Mesendoderm (in vitro differentiated cells): ENCODE measurements around the gene CYP2C9. TPM values are rescaled to one million over a fixed set of nuclear protein-coding genes. Genes with fewer than 3 reads are reported as not detected.

Source experiments
- DNase-seq: peaks from one replicate; pipeline ENCODE4 v3.0.0; 2013
- H2AK5ac ChIP-seq: 2 replicates; pipeline ENCODE4 v1.6.1; 2013; ENCODE audit warnings: low read length, inconsistent platforms
- H2BK120ac ChIP-seq: 2 replicates; pipeline ENCODE4 v1.6.1; 2013; ENCODE audit warnings: low read depth, mild to moderate bottlenecking, low read length, moderate library complexity, mixed read lengths
- H2BK15ac ChIP-seq: replicated peaks from 2 replicates; pipeline ENCODE4 v1.6.1; 2013; ENCODE audit warnings: low read depth, mild to moderate bottlenecking, moderate library complexity
- H2BK5ac ChIP-seq: 2 replicates; pipeline ENCODE4 v1.6.1; 2013; ENCODE audit warnings: low read length, inconsistent platforms
- H3K18ac ChIP-seq: 2 replicates; pipeline ENCODE4 v1.6.1; 2013; ENCODE audit warnings: mild to moderate bottlenecking, low read length, mixed read lengths
- H3K23ac ChIP-seq: one replicate; pipeline ENCODE4 v1.6.1; 2013; ENCODE audit warnings: low read length
- H3K27ac ChIP-seq: 2 replicates; pipeline ENCODE4 v1.5.1; 2013; ENCODE audit warnings: low read depth, mild to moderate bottlenecking, inconsistent platforms, low read length, moderate library complexity
- H3K27me3 ChIP-seq: 2 replicates; pipeline ENCODE4 v1.6.1; 2013; ENCODE audit warnings: low read length, control low read depth, mild to moderate bottlenecking, inconsistent platforms; ENCODE audit not compliant: insufficient read depth, poor library complexity
- H3K36me3 ChIP-seq: 2 replicates; pipeline ENCODE4 v1.6.1; 2013; ENCODE audit warnings: low read length, inconsistent platforms; ENCODE audit not compliant: control insufficient read depth, insufficient read depth
- H3K4ac ChIP-seq: one replicate; pipeline ENCODE4 v1.6.1; 2013; ENCODE audit warnings: low read depth, mild to moderate bottlenecking, low read length, moderate library complexity
- H3K4me1 ChIP-seq: 2 replicates; pipeline ENCODE4 v1.6.1; 2013; ENCODE audit warnings: low read depth, low read length, inconsistent platforms; ENCODE audit not compliant: control insufficient read depth
- H3K4me2 ChIP-seq: 2 replicates; pipeline ENCODE4 v1.6.1; 2013; ENCODE audit warnings: low read length
- H3K4me3 ChIP-seq: 2 replicates; pipeline ENCODE4 v1.5.1; 2013; ENCODE audit warnings: mild to moderate bottlenecking, low read length
- H3K56ac ChIP-seq: one replicate; pipeline ENCODE4 v1.6.1; 2013; ENCODE audit warnings: low read length
- H3K79me1 ChIP-seq: 2 replicates; pipeline ENCODE4 v1.6.1; 2013; ENCODE audit warnings: low read length, inconsistent platforms
- H3K79me2 ChIP-seq: 2 replicates; pipeline ENCODE4 v1.6.1; 2013; ENCODE audit warnings: mild to moderate bottlenecking, low read length; ENCODE audit not compliant: control insufficient read depth, insufficient read depth
- H3K9ac ChIP-seq: 2 replicates; pipeline ENCODE4 v1.6.1; 2013; ENCODE audit warnings: low read length, inconsistent platforms
- H4K5ac ChIP-seq: one replicate; pipeline ENCODE4 v1.6.1; 2013; ENCODE audit warnings: low read length
- H4K8ac ChIP-seq: one replicate; pipeline ENCODE4 v1.6.1; 2013; ENCODE audit warnings: low read depth, mild to moderate bottlenecking, control low read depth, low read length, moderate library complexity
- WGBS: extraction: QIAGEN DNeasy Blood & Tissue Kit; methylation state at CpG from one replicate; pipeline ENCODE4 v1.1.7; 2013; ENCODE audit warnings: low lambda C conversion rate, missing lambda C conversion rate; ENCODE audit not compliant: insufficient coverage; ENCODE audit errors: extremely low coverage; 5-methylcytosine and 5-hydroxymethylcytosine counted together
- small RNA-seq: library from polyadenylated mRNA; stranded (forward); fragments of <200 nt; extraction: miRNeasy Mini kit (QIAGEN cat#:217004); gene quantifications from one replicate; pipeline ENCODE3, GENCODE V24; 2013; ENCODE audit not compliant: insufficient read depth

CYP2C9 gene

GRCh38 chr10:95031656-95032055 lies 93.2 kb downstream of the CYP2C9 start:
- H3K27me3 ChIP-seq, result no peaks in the 10 kb centered on the region
- H2AK5ac ChIP-seq, result no peak overlapping the region
- H2BK5ac ChIP-seq, result no peak overlapping the region
- H3K4me2 ChIP-seq, result no peak overlapping the region
- H4K5ac ChIP-seq, result no peak overlapping the region
- H2BK15ac ChIP-seq, result no peak overlapping the region
- H3K4ac ChIP-seq, result no peak overlapping the region
- no peaks in the 10 kb centered on the region for H3K79me1 ChIP-seq
- H3K4me1 ChIP-seq, result no peaks in the 10 kb centered on the region
- H4K8ac ChIP-seq, result no peak overlapping the region
- no peak overlapping the region for H2BK120ac ChIP-seq
- H3K36me3 ChIP-seq, result no peaks in the 10 kb centered on the region
- H3K4me3 ChIP-seq, result no peak overlapping the region
- no peak overlapping the region for H3K18ac ChIP-seq
- H3K27ac ChIP-seq, result no peak overlapping the region
- no peak overlapping the region for H3K9ac ChIP-seq
- no peak overlapping the region for H3K23ac ChIP-seq
- H3K56ac ChIP-seq, result no peak overlapping the region
- no peaks in the 10 kb centered on the region for H3K79me2 ChIP-seq
- DNase-seq, result peak; percentile 22

- no peak overlapping the region for H4K8ac ChIP-seq
- H2BK120ac ChIP-seq, result no peak overlapping the region
- H2BK15ac ChIP-seq, result no peak overlapping the region
- no peaks in the 10 kb centered on the region for H3K36me3 ChIP-seq
- no peak overlapping the region for H4K5ac ChIP-seq
- H3K27me3 ChIP-seq, result no peaks in the 10 kb centered on the region
- no peak overlapping the region for H2BK5ac ChIP-seq
- WGBS, result no CpG with 5 or more reads among the region's 4 CpGs
- H3K4me3 ChIP-seq, result no peak overlapping the region
- no peak overlapping the region for H3K27ac ChIP-seq
- H3K79me1 ChIP-seq, result no peaks in the 10 kb centered on the region
- no peaks in the 10 kb centered on the region for H3K4me1 ChIP-seq
- no peak overlapping the region for H3K56ac ChIP-seq
- no peak overlapping the region for H3K23ac ChIP-seq
- DNase-seq, result no peak
- H3K4me2 ChIP-seq, result no peak overlapping the region
- no peak overlapping the region for H2AK5ac ChIP-seq
- H3K18ac ChIP-seq, result no peak overlapping the region
- H3K4ac ChIP-seq, result no peak overlapping the region
- H3K9ac ChIP-seq, result no peak overlapping the region
- no peaks in the 10 kb centered on the region for H3K79me2 ChIP-seq
Observed at GRCh38 chr10:95034401-95034800, 95.9 kb downstream of the CYP2C9 start.

- H3K18ac ChIP-seq, result no peak overlapping the region
- H3K4me1 ChIP-seq, result no peaks in the 10 kb centered on the region
- no peak overlapping the region for H4K5ac ChIP-seq
Observed at GRCh38 chr10:95035332-95036295, 97.2 kb downstream of the CYP2C9 start.

GRCh38 chr10:95039281-95039680 lies 100.8 kb downstream of the CYP2C9 start:
- Histone ChIP-seq H3K79me1 (no peaks in the 10 kb centered on the region), H2BK15ac (no peak overlapping the region), H2AK5ac (no peak overlapping the region), H3K79me2 (no peaks in the 10 kb centered on the region), H4K5ac (no peak overlapping the region), H3K27ac (no peak overlapping the region), H3K4me2 (no peak overlapping the region), H3K56ac (no peak overlapping the region), H3K4ac (no peak overlapping the region), H3K18ac (no peak overlapping the region), H2BK5ac (no peak overlapping the region), H2BK120ac (no peak overlapping the region), H4K8ac (no peak overlapping the region), H3K4me1 (no peaks in the 10 kb centered on the region), H3K36me3 (no peaks in the 10 kb centered on the region), H3K4me3 (no peak overlapping the region), H3K9ac (no peak overlapping the region), H3K27me3 (no peaks in the 10 kb centered on the region), H3K23ac (no peak overlapping the region)
- no peak for DNase-seq
- no CpG with 5 or more reads among the region's 2 CpGs for WGBS

More at GRCh38 chr10:95035332-95036295, 97.2 kb downstream of the CYP2C9 start:
- no peak overlapping the region for H2BK5ac ChIP-seq
- no peaks in the 10 kb centered on the region for H3K27me3 ChIP-seq
- H3K23ac ChIP-seq, result no peak overlapping the region
- no peak overlapping the region for H3K56ac ChIP-seq
- H3K4ac ChIP-seq, result no peak overlapping the region
- no peak for DNase-seq
- H3K36me3 ChIP-seq, result no peaks in the 10 kb centered on the region
- no CpG with 5 or more reads among the region's 4 CpGs for WGBS
- H3K79me2 ChIP-seq, result no peaks in the 10 kb centered on the region
- no peak overlapping the region for H3K4me2 ChIP-seq
- H3K79me1 ChIP-seq, result no peaks in the 10 kb centered on the region
- no peak overlapping the region for H3K4me3 ChIP-seq
- no peak overlapping the region for H2BK15ac ChIP-seq
- no peak overlapping the region for H4K8ac ChIP-seq
- H3K27ac ChIP-seq, result no peak overlapping the region
- H3K9ac ChIP-seq, result no peak overlapping the region
- H2AK5ac ChIP-seq, result no peak overlapping the region
- peak overlapping the region; percentile 45 for H2BK120ac ChIP-seq

Small RNA genes lying within 50 kb of the gene (small RNA-seq; reads per million reads assigned to genes)
- not detected for gene CYP2C60P
